CD4-positive, alpha-beta T cell (primary cell): Measurements from ENCODE around the gene PQBP1. TPM values are rescaled to one million over a fixed set of nuclear protein-coding genes. Genes with fewer than 3 reads are reported as not detected.
A peak's percentile ranks its signal among the peaks of the same experiment; 100 is the strongest.

Experiments
- ATAC-seq: fragments of 200-7000 bp; cut with Tn5 transposase; one replicate; pipeline ENCODE4 v1.10.0; 2022; ENCODE audit warnings: mild to moderate bottlenecking; ENCODE audit not compliant: poor library complexity
- CTCF ChIA-PET: fragments of 350-600 bp; sonication (Branson Sonifier 250); formaldehyde crosslinking; loops from one replicate; lab custom pipeline; 2021; ENCODE audit warnings: antibody characterized with exemption, inconsistent platforms; lab: Charles Lee
- POLR2A ChIA-PET: fragments of 350-600 bp; sonication (Branson Sonifier 250); formaldehyde crosslinking; loops from one replicate; lab custom pipeline; 2021; ENCODE audit warnings: antibody characterized with exemption, inconsistent platforms; lab: Charles Lee
- DNase-seq, 14 experiments: peaks; one replicate each; pipeline ENCODE4 v3.0.0-alpha.2; 2013 to 2020; ENCODE audit warnings: mixed read lengths in 2 of 14
- H3K27ac ChIP-seq, 2 donors: one replicate each; pipeline versions ENCODE4 v1.5.1 to v1.7.0; 2013; ENCODE audit warnings: low read length in 2 of 2, low read depth in 1 of 2, mild to moderate bottlenecking in 1 of 2
- H3K27me3 ChIP-seq, 2 experiments: 1 replicate in 1 of 2; 2 replicates in 1 of 2; pipeline versions ENCODE4 v1.6.1 to v1.7.0; 2013; ENCODE audit warnings: low read length in 2 of 2, control low read depth in 1 of 2, mild to moderate bottlenecking in 1 of 2, moderate library complexity in 1 of 2; ENCODE audit not compliant: insufficient read depth in 2 of 2, control insufficient read depth in 1 of 2
- H3K36me3 ChIP-seq: one replicate; pipeline ENCODE4 v1.6.1; 2013; ENCODE audit warnings: low read length, control low read depth; ENCODE audit not compliant: insufficient read depth
- H3K4me1 ChIP-seq: one replicate; pipeline ENCODE4 v1.6.1; 2013; ENCODE audit warnings: low read length, control low read depth; ENCODE audit not compliant: insufficient read depth
- H3K4me3 ChIP-seq: one replicate; pipeline ENCODE4 v1.5.1; 2013; ENCODE audit warnings: mild to moderate bottlenecking, low read length, moderate library complexity
- H3K9me3 ChIP-seq, 2 experiments: 1 replicate in 1 of 2; 2 replicates in 1 of 2; pipeline versions ENCODE4 v1.6.1 to v1.7.0; 2013; ENCODE audit warnings: low read length in 2 of 2, mild to moderate bottlenecking in 2 of 2, control low read depth in 1 of 2, moderate library complexity in 1 of 2; ENCODE audit not compliant: control insufficient read depth in 1 of 2, insufficient read depth in 1 of 2
- H3K27ac Mint-ChIP-seq: one replicate; pipeline ENCODE4 v1.8.0; 2020; ENCODE audit warnings: mixed read lengths
- H3K27me3 Mint-ChIP-seq: one replicate; pipeline ENCODE4 v1.8.0; 2021; ENCODE audit warnings: mixed read lengths
- H3K36me3 Mint-ChIP-seq: one replicate; pipeline ENCODE4 v1.8.0; 2021; ENCODE audit warnings: low read depth, mixed read lengths
- H3K4me1 Mint-ChIP-seq: one replicate; pipeline ENCODE4 v1.8.0; 2021; ENCODE audit warnings: low read depth, mixed read lengths
- H3K4me3 Mint-ChIP-seq: one replicate; pipeline ENCODE4 v1.8.0; 2020; ENCODE audit warnings: mild to moderate bottlenecking, mixed read lengths
- H3K9me3 Mint-ChIP-seq: one replicate; pipeline ENCODE4 v1.8.0; 2020; ENCODE audit warnings: mixed read lengths
- intact Hi-C, 2 experiments: fragments of 100-400 bp; cut with DNase I in 1 of 2; cut with micrococcal nuclease in 1 of 2; formaldehyde crosslinking; loops; one replicate each; pipeline versions ENCODE4 v1.15.1 to v1.9.0; 2023 to 2025; cut with DNase I, micrococcal nuclease
- total RNA-seq, 174 experiments: library from RNA in 2 of 174; stranded (reverse) in 2 of 174; gene quantifications; one replicate each; pipeline ENCODE4 v1.2.3 and lab custom pipeline; 2021 to 2026
- TF ChIP-seq, protein P1 (sequence below): fragments of 200-600 bp; IDR thresholded peaks from one replicate; pipeline ENCODE4 v1.8.0; 2022; ENCODE audit warnings: antibody characterized with exemption, mild to moderate bottlenecking

Gene PQBP1
- total RNA-seq, 2 experiments from 2014 or later: 73.0 to 76.6 TPM

DNA sequence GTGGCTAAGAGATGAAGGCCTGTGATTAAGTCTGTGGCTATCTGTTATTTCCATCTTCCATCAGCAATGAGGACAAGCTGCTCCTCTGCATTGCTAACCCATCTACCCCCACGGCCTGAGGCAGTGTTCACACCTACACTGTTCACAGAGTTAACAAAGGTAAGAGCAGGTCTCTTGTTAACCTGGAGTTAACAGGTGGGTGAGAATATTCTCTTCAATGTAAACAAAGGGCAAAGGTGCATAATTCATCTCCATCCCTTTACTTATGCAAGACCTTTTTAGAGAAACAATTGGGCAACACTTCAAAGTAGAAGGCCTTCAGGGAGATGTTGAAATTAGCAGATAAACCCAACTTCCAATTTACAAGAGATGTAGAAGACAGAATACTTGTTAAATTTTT, 10.9 kb downstream of the PQBP1 start:
- Mint-ChIP-seq H3K27ac (no peak overlapping the region), H3K4me3 (no peak overlapping the region)
- TF ChIP-seq, protein P1, sequence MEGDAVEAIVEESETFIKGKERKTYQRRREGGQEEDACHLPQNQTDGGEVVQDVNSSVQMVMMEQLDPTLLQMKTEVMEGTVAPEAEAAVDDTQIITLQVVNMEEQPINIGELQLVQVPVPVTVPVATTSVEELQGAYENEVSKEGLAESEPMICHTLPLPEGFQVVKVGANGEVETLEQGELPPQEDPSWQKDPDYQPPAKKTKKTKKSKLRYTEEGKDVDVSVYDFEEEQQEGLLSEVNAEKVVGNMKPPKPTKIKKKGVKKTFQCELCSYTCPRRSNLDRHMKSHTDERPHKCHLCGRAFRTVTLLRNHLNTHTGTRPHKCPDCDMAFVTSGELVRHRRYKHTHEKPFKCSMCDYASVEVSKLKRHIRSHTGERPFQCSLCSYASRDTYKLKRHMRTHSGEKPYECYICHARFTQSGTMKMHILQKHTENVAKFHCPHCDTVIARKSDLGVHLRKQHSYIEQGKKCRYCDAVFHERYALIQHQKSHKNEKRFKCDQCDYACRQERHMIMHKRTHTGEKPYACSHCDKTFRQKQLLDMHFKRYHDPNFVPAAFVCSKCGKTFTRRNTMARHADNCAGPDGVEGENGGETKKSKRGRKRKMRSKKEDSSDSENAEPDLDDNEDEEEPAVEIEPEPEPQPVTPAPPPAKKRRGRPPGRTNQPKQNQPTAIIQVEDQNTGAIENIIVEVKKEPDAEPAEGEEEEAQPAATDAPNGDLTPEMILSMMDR: no peak

DNA sequence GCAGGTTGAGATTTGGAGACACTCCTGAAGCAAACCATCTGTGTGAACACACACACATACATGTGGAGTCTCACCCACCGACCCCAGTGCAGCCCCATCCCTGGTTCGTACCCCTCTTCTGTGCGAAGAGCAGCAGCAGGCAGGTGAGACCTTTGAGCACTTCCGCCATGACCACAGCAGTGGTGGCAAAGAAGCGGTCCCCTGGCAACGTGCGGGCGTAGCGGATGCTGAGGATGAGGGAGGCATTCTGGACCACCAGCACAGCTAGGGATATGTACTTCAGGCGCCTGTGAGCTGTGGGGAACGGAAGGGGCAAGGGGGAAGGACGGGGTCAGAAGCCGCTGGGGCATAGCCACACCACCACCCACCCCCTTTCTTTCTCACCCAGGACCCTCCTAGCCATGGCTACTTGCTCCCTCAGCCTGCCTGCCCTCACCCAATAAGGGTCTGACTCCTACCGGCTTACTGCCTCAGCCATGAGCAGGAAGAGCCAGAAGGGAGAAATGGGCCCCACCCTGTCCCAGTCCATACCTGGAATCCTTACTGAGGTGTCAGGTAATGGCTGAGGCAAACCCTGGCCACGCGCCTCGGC, 12.1 kb downstream of the PQBP1 start:
- Histone ChIP-seq H3K36me3 (peaks cover 43% of the 10 kb centered on the region), H3K27ac (no peak overlapping the region), H3K4me3 (no peak overlapping the region), H3K4me1 (peaks cover 45% of the 10 kb centered on the region), H3K9me3 (no peaks in the 10 kb centered on the region), H3K27me3 (no peaks in the 10 kb centered on the region)
- Mint-ChIP-seq H3K4me1 (peaks cover 43% of the 10 kb centered on the region), H3K4me3 (peak overlapping the region; percentile 88), H3K27me3 (peaks cover 5% of the 10 kb centered on the region), H3K27ac (peak overlapping the region; percentile 94), H3K9me3 (no peaks in the 10 kb centered on the region), H3K36me3 (peaks cover 48% of the 10 kb centered on the region)
- ChIA-PET CTCF (no interaction called here), POLR2A (interaction anchor here (1.1 to 4.7 kb wide), 3 partner anchors 12 to 44 kb away, joined by 3 to 97 read pairs (median 9); partner anchors contain the start of genes PQBP1 and TIMM17B)
- DNase-seq (peak in 1 of 14 experiments; percentile 24), ATAC-seq (no peak)
- TF ChIP-seq, protein P1: no peak
- intact Hi-C loops: loop anchor here (2.0 to 10.0 kb wide), 5 partner anchors 13 to 1255 kb away; partner anchors contain the start of genes ELK1 (in 1 of the 2), PQBP1 (in 1 of the 2), TIMM17B (in 1 of the 2) and UXT (in 1 of the 2)

More for the DNA sequence above, 10.9 kb downstream of the PQBP1 start:
- DNase-seq (no peak), ATAC-seq (no peak)
- Histone ChIP-seq H3K4me1 (peaks cover 33% of the 10 kb centered on the region), H3K36me3 (peaks cover 41% of the 10 kb centered on the region), H3K9me3 (no peaks in the 10 kb centered on the region), H3K27ac (no peak overlapping the region), H3K4me3 (no peak overlapping the region), H3K27me3 (no peaks in the 10 kb centered on the region)
- H3K4me1 Mint-ChIP-seq: peaks cover 31% of the 10 kb centered on the region
- H3K27me3 Mint-ChIP-seq: peaks cover 5% of the 10 kb centered on the region
- ChIA-PET CTCF (no interaction called here), POLR2A (no interaction called here)
- intact Hi-C loops: no loop called here
- no peaks in the 10 kb centered on the region for H3K9me3 Mint-ChIP-seq
- peaks cover 43% of the 10 kb centered on the region for H3K36me3 Mint-ChIP-seq

DNA sequence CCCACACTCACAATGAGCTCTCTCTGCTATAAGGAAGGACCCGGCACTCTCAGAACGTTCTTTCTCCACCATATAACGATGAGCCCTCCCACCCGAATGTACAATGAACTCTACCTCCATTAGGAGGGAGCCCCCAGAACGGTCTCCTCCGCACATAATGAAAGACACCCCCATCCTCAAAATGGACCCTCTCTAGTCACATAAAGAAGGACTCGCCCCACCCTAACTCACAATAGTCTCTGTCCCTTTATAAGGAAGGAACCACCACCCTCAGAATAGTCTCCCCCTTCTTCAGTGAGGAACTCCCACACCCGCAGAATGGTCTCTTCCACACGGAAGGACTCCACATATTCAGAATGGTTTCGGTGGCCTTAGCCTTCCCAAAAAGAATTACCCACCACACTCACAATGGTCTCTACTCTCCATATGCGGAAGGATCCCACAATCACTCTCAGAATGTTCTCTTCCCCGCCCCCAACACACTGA, 13.2 kb downstream of the PQBP1 start:
- Mint-ChIP-seq H3K4me3 (peak overlapping the region; percentile 88), H3K27ac (peak overlapping the region; percentile 94)

More for the DNA sequence above, 13.2 kb downstream of the PQBP1 start:
- Histone ChIP-seq H3K9me3 (no peaks in the 10 kb centered on the region), H3K4me1 (peaks cover 56% of the 10 kb centered on the region), H3K36me3 (peaks cover 49% of the 10 kb centered on the region), H3K27ac (peak overlapping the region; percentile 79 to 86), H3K4me3 (peak overlapping the region; percentile 75), H3K27me3 (no peaks in the 10 kb centered on the region)
- Mint-ChIP-seq H3K36me3 (peaks cover 60% of the 10 kb centered on the region), H3K9me3 (no peaks in the 10 kb centered on the region), H3K27me3 (peaks cover 5% of the 10 kb centered on the region), H3K4me1 (peaks cover 50% of the 10 kb centered on the region)
- POLR2A ChIA-PET: interaction anchor here (0.6 to 4.7 kb wide), 15 partner anchors 8 to 263 kb away, joined by 3 to 97 read pairs (median 8); partner anchors contain the start of genes OTUD5, PQBP1, TIMM17B and WAS
- ATAC-seq (peak; percentile 14), DNase-seq (no peak)
- TF ChIP-seq, protein P1: no peak
- intact Hi-C loops: loop anchor here (2.0 to 10.0 kb wide), 5 partner anchors 14 to 1256 kb away; partner anchors contain the start of genes ELK1 (in 1 of the 2), PQBP1 (in 1 of the 2), TIMM17B (in 1 of the 2) and UXT (in 1 of the 2)
- CTCF ChIA-PET: interaction anchor here (1.5 kb wide), 1 partner anchor 26 kb away, joined by 8 read pairs; no protein-coding TSS in a partner anchor
